Mammary epithelial cell (primary cell): Measurements from ENCODE around the gene SLC4A8.

Experiments used
- CTCF ChIP-seq, 2 donors: IDR thresholded peaks in 1 of 2; conservative IDR thresholded peaks in 1 of 2; 2 replicates each; pipeline ENCODE4 v1.5.1; 2011 to 2012; ENCODE audit warnings: inconsistent platforms in 2 of 2, low read length in 2 of 2, mild to moderate bottlenecking in 2 of 2, control low read depth in 1 of 2, low read depth in 1 of 2; ENCODE audit not compliant: insufficient read depth in 1 of 2; ENCODE audit errors: extremely low read depth in 1 of 2
- EZH2 ChIP-seq: IDR thresholded peaks from 2 replicates; pipeline ENCODE4 v1.6.1; 2012; ENCODE audit warnings: low read length, inconsistent platforms, borderline replicate concordance

- TF ChIP-seq CTCF (conservative IDR thresholded peaks at IDR 0.05 in 1 of 2, IDR thresholded peaks at IDR 0.05 in 1 of 2; ENCODE audit: extremely low read depth in 1 of 2, insufficient read depth in 1 of 2, low read depth in 1 of 2, low read length in 2 of 2) (no peak), EZH2 (no peak)
These were observed 6.8 kb upstream of the SLC4A8 start for GRCh38 chr12:51417826-51418225.
